Loucy (cell line): ENCODE measurements around the gene DNAJC30.

Experiments used
- H2AFZ ChIP-seq: fragments of 200-600 bp; sonication (generic); 2 replicates; pipeline ENCODE4 v1.6.0; 2016; ENCODE audit warnings: antibody characterized with exemption, mild to moderate bottlenecking, low read length, moderate library complexity
- H3F3A ChIP-seq: fragments of 200-600 bp; 2 replicates; pipeline ENCODE4 v1.6.0; 2016; ENCODE audit warnings: antibody characterized with exemption, low read depth, mild to moderate bottlenecking
- H3K27me3 ChIP-seq: fragments of 200-600 bp; sonication (generic); 2 replicates; pipeline ENCODE4 v1.6.1; 2014; ENCODE audit warnings: low read length, mild to moderate bottlenecking; ENCODE audit not compliant: insufficient read depth, poor library complexity, severe bottlenecking
- H3K36me3 ChIP-seq: fragments of 200-600 bp; sonication (generic); 2 replicates; pipeline ENCODE4 v1.6.1; 2016; ENCODE audit warnings: low read length; ENCODE audit not compliant: insufficient read depth
- H3K4me1 ChIP-seq: fragments of 200-600 bp; sonication (generic); 2 replicates; pipeline ENCODE4 v1.5.1; 2014; ENCODE audit warnings: low read length, mild to moderate bottlenecking; ENCODE audit not compliant: insufficient read depth, poor library complexity, severe bottlenecking
- H3K4me2 ChIP-seq: fragments of 200-600 bp; sonication (generic); 2 replicates; pipeline ENCODE4 v1.6.0; 2014; ENCODE audit warnings: antibody characterized with exemption, low read length, low read depth, mild to moderate bottlenecking; ENCODE audit not compliant: poor library complexity, severe bottlenecking
- H3K4me3 ChIP-seq: fragments of 200-600 bp; sonication (generic); 2 replicates; pipeline ENCODE4 v1.5.1; 2014; ENCODE audit warnings: low read length, mild to moderate bottlenecking, mixed read lengths; ENCODE audit not compliant: poor library complexity, severe bottlenecking
- H3K79me2 ChIP-seq: fragments of 200-600 bp; sonication (generic); 2 replicates; pipeline ENCODE4 v1.6.1; 2014; ENCODE audit warnings: low read length; ENCODE audit not compliant: insufficient read depth
- H3K9ac ChIP-seq: fragments of 200-600 bp; sonication (generic); 2 replicates; pipeline ENCODE4 v1.6.0; 2014; ENCODE audit warnings: mild to moderate bottlenecking, low read depth, low read length, moderate library complexity; ENCODE audit not compliant: poor library complexity, severe bottlenecking
- H3K9me2 ChIP-seq: fragments of 200-600 bp; sonication (generic); replicated peaks from 2 replicates; pipeline ENCODE4 v1.6.1; 2016; ENCODE audit warnings: low read depth, low read length, mixed read lengths
- H3K9me3 ChIP-seq: fragments of 200-600 bp; sonication (generic); 2 replicates; pipeline ENCODE4 v1.6.1; 2014; ENCODE audit warnings: mild to moderate bottlenecking, antibody characterized with exemption, low read length, low read depth; ENCODE audit not compliant: insufficient read depth
- H4K20me1 ChIP-seq: fragments of 200-600 bp; sonication (generic); 2 replicates; pipeline ENCODE4 v1.6.0; 2014; ENCODE audit warnings: antibody characterized with exemption, low read length, mild to moderate bottlenecking; ENCODE audit not compliant: insufficient read depth, poor library complexity, severe bottlenecking
- EZH2phosphoT487 ChIP-seq: fragments of 200-600 bp; IDR thresholded peaks from 2 replicates; pipeline ENCODE4 v1.6.1; 2018; ENCODE audit warnings: antibody characterized with exemption, mild to moderate bottlenecking, moderate library complexity, borderline replicate concordance
- TF ChIP-seq, protein P1 (sequence below): fragments of 200-600 bp; sonication (generic); conservative IDR thresholded peaks from 2 replicates; pipeline ENCODE4 v1.5.1; 2014; ENCODE audit warnings: mild to moderate bottlenecking, antibody characterized with exemption, low read length

DNAJC30 gene

DNA sequence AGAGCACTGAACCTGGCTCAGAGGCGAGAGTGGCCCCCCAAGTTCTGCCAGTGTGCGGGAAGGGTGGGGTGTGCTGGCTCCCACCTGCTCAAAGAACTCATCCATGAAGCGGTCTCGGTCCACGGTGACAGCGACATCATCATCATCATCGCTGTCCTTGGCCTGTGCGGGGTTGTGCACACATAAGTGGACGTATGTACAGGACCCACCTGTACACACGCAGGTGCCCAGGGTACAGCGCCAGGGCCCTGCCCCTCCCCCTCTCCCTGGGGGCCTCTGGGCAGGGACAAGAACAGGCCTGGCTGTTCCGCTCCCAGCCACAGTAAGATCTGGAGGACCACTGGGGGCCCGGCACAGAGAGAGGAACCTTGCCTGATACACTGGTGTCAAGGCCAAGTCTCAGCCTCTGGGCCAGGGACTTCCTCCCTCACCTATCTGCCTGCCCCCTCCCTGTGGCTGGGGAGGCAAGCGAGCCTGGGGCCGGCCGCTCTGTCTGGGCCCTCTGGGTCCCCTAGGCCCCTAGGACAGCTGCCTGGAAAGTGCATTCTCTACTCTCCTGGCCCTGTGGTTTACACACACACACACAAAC, 25.8 kb upstream of the DNAJC30 start:
- Histone ChIP-seq H3K4me2 (no peak overlapping the region), H3K4me3 (no peak overlapping the region), H3F3A (no peaks in the 10 kb centered on the region), H3K9ac (no peak overlapping the region), H3K36me3 (no peaks in the 10 kb centered on the region), H3K79me2 (no peaks in the 10 kb centered on the region), H2AFZ (no peak overlapping the region), H3K9me2 (no peaks in the 10 kb centered on the region), H3K9me3 (no peaks in the 10 kb centered on the region), H3K27me3 (peaks cover 24% of the 10 kb centered on the region), H4K20me1 (no peaks in the 10 kb centered on the region), H3K4me1 (no peaks in the 10 kb centered on the region)
- TF ChIP-seq EZH2phosphoT487, result no peak
- TF ChIP-seq, protein P1, sequence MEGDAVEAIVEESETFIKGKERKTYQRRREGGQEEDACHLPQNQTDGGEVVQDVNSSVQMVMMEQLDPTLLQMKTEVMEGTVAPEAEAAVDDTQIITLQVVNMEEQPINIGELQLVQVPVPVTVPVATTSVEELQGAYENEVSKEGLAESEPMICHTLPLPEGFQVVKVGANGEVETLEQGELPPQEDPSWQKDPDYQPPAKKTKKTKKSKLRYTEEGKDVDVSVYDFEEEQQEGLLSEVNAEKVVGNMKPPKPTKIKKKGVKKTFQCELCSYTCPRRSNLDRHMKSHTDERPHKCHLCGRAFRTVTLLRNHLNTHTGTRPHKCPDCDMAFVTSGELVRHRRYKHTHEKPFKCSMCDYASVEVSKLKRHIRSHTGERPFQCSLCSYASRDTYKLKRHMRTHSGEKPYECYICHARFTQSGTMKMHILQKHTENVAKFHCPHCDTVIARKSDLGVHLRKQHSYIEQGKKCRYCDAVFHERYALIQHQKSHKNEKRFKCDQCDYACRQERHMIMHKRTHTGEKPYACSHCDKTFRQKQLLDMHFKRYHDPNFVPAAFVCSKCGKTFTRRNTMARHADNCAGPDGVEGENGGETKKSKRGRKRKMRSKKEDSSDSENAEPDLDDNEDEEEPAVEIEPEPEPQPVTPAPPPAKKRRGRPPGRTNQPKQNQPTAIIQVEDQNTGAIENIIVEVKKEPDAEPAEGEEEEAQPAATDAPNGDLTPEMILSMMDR, result no peak

DNA sequence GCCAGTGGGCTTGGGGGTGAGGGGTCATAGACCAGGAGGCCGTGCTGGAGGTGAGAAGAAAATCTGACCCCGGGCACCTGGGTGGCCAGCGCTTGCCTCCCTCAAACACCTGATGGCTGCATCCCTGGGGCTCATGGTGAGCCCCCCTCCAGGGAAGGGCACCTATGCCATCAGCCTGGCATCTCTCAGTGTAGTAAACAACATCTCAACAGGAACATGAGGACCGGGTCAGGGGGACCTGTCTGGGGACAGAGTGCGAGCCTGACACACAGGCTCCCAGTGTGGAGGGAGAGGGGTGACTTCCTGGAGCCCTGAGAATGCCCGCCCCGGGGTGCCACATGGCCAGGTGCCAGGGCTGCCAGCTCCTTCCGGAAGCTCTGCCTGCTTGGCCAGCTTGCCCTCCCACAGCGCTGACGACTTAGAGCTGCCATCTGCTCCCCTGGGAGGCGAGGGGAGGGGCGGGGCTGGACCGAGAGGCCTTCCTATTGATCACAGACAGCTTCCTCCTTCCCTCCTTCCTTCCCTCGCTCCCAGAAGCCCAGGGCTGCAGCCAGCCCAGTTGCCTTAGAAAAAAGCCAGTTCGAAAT, 23.9 kb upstream of the DNAJC30 start:
- Histone ChIP-seq H3K9ac (no peak overlapping the region), H3K4me3 (no peak overlapping the region), H3K36me3 (no peaks in the 10 kb centered on the region), H2AFZ (no peak overlapping the region), H3K9me2 (no peaks in the 10 kb centered on the region), H3F3A (no peaks in the 10 kb centered on the region), H3K9me3 (no peaks in the 10 kb centered on the region), H3K79me2 (no peaks in the 10 kb centered on the region), H3K4me1 (no peaks in the 10 kb centered on the region), H3K27me3 (peaks cover 5% of the 10 kb centered on the region), H4K20me1 (no peaks in the 10 kb centered on the region), H3K4me2 (no peak overlapping the region)
- TF ChIP-seq EZH2phosphoT487, result no peak
- TF ChIP-seq, protein P1, result no peak

DNA sequence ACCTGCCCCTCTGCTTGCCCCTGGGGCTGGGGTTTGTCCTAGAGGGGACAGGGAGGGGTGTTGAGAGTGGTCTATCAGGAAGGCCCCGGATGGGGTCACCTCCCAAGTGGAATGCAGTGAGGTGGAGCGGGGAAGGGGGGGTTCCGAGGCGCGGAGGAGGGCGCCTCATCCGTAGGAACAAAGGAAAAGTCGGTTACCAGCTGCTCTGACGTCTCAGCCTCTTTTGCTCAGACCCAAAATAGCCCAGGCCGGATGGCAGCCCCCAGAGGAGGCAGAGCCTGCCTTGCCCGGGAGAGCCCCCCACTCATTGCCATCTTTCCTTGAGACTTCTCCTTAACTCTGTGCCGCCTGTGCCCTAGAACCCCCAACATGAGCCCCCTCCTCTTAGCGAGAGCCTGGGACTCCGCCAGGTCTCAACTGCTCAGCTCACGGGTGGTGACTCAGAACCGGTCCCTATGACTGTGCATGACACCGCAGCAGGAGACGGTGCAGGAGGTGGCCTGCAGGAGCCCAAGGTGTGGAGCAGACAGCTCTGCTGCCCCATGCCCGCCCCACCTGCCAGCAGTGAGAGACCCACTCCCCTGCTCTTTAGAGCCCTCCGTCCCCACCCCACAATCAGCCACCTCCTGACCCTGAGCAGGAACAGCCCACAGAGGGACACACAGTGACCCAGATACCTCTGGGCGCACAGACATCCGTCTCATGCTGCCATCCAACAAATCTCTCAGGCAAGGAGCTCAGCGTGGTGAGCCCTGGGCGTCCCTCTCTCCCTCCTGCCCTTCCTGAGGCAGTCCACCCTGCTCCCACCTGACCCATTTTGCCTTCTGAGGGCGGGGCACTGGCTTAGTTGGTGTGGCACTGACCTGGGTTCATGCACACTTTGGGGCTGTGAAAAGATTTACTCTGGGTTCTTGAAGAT, 23.1 kb upstream of the DNAJC30 start:
- no peaks in the 10 kb centered on the region for H3K36me3 ChIP-seq
- H3K27me3 ChIP-seq, result no peaks in the 10 kb centered on the region
- TF ChIP-seq EZH2phosphoT487, result no peak
- TF ChIP-seq, protein P1, result no peak
- H3K4me2 ChIP-seq, result no peak overlapping the region
- no peak overlapping the region for H3K9ac ChIP-seq
- H3F3A ChIP-seq, result no peaks in the 10 kb centered on the region
- no peaks in the 10 kb centered on the region for H4K20me1 ChIP-seq
- no peaks in the 10 kb centered on the region for H3K9me3 ChIP-seq
- no peaks in the 10 kb centered on the region for H3K79me2 ChIP-seq
- H3K4me1 ChIP-seq, result no peaks in the 10 kb centered on the region
- H3K9me2 ChIP-seq, result no peaks in the 10 kb centered on the region
- no peak overlapping the region for H2AFZ ChIP-seq
- H3K4me3 ChIP-seq, result no peak overlapping the region
